Stimulated activated CD8-positive, alpha-beta memory T cell treated with anti-CD3 and anti-CD28 coated beads, Interleukin-4, amount 100 ng/mL, for 48 hours (primary cell): Measurements from ENCODE around the gene PLSCR3.

ENCODE experiments used
- DNase-seq: peaks from one replicate; pipeline ENCODE4 v3.0.0-alpha.2; 2020

PLSCR3 gene

GRCh38 chr17:7405350-7406234, 11.3 kb upstream of the PLSCR3 start:
- no peak for DNase-seq

GRCh38 chr17:7404737-7405349, 10.5 kb upstream of the PLSCR3 start:
- no peak for DNase-seq

DNA sequence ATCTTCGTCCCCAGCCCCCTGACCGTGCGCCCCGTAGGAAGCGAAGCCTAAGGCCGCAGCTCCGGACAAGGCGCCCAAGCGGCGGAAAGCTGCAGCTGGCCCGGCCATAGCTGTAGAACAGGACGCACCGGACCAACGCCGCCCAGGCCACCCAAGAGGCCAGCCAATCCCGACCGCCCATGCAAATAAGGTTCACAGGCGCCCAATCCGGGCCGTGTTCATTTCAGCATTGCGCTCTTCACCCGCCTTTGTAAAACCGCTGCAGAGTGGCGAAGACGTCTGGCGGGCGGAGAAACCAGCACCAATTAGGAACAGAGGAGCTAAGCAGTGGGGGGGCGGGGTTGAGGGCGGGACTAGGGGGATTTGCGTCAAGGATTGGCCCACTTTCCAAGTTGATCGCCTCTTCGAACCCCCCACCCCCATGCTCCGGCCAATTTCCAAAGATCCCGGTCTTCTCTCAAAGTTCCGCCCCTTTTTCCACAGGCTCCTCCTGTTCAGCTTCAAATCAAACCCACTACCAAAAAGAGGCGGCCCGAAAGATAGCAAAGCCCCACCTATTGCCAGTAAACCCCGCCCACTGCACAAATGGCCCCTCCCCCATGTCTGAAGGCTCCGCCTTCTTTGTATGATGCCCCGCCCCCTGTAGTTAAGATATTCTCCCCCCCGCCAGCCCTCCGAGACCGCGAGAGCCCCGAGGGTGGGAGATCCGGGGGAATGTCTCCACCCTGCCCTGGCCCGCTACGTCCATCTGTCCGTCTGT, 9.8 kb upstream of the PLSCR3 start, which contains the start of gene TMEM256:
Gene TMEM256, minus strand, starts transcription at position 121 of the 760 bp plus-strand sequence. Its CDS starts 13 bp downstream, at position 108.
- DNase-seq = peak; percentile 95

GRCh38 chr17:7403727-7403976, 9.3 kb upstream of the PLSCR3 start:
- DNase-seq = no peak

DNA sequence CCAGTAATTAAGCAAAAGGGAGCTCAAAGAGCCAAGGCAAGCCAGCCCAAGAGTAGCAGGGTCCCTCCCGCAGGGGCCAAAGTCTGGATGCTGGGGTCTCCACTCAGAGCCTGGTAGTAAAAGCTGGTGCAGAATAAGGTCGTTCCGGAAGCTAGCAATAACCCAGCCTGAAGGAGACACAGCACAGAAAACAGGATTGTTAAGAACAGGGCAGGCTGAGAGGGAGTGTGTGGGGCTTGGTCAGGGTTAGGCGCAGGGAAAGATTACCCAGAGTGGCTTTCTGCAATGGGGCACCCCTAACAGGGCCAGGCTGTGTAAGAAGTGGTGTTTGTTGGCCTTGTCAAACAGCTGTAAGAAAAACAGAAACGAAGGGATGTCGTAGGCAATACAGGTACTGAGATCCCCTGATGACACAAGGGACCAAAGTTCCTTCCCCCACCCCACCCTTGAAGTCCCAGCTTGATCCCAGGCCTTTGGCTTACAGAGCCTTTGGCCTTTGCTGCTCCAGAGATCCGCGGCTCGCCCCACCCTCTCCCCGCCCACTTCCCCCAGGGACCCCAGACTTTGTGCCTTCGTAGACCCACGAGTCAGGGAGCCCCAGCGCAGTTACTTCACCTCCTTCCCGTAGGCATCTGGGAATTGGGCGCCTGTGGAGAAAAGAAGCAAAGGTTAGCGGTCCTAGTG, 8.9 kb upstream of the PLSCR3 start:
- peak; percentile 57 for DNase-seq

DNA sequence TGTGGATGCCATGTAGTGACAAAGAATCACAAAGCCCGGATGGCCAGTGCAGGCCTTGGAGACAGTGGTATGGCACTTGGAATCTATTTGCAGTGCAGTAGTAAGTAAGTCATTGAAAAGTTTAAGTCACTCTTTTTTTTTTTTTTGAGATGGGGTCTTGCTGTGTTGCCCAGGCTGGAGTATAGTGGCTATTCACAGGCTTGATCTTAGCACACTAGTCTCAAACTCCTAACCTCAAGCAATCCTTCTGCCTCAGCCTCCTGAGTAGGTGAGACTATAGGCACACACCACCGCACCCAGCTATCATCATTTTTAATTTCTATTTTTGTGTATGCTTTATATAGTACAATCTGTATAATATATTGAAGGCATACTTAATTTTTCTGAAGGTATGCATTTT, 4.3 kb upstream of the PLSCR3 start:
- no peak for DNase-seq

GRCh38 chr17:7396147-7396546, 1.8 kb upstream of the PLSCR3 start:
- no peak for DNase-seq

- peak; percentile 56 for DNase-seq
Observed at GRCh38 chr17:7393613-7394451, 493 bp downstream of the PLSCR3 start.

DNA sequence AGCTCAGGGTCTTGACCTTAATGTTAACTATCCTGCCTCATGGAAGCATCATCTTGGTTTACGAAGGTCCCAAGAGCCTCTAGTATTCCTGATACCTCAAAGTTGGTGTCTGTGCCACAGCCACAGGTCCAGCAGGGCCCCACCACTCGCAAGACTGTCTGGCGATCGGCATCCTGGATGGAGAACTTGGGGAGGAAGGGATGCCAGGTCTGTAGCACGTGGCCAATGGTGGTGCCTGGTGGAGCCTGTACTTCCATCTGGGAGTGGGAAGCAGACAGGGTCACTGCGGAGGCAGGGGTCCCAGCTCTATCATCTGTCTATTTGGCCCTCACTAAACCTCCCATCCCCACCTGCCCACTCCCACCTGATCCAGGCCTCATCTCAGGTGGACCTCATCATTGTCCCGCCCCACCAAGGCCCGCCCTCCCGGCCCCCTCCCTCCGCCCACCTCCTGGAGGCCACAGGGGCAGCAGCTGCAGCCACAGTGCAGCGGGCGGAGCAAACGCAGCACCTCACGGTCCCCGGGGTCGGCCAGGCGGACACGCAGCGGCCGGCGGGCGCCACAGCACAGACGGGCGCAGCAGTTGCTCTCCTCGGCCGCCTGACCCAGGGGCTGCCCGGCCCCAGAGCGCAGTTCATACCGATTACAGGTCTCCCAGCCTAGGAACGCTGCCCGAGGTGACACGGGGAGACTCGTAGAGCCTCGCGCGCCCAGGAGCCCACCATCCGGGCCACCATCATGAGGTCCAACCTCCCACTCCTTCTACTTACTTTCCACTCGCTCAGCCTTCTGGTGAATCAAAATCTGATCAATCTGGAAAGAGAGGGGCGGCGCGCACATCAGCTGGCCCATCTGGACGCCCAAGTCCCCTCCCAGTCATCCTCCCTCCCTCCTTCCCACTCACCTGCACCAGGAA, 1.4 kb downstream of the PLSCR3 start:
- no peak for DNase-seq

GRCh38 chr17:7391307-7391706, 3.0 kb downstream of the PLSCR3 start:
- no peak for DNase-seq

- DNase-seq = no peak
Observed at GRCh38 chr17:7389924-7390910, 4.1 kb downstream of the PLSCR3 start.

GRCh38 chr17:7388856-7389255, 5.5 kb downstream of the PLSCR3 start:
- DNase-seq = no peak

DNA sequence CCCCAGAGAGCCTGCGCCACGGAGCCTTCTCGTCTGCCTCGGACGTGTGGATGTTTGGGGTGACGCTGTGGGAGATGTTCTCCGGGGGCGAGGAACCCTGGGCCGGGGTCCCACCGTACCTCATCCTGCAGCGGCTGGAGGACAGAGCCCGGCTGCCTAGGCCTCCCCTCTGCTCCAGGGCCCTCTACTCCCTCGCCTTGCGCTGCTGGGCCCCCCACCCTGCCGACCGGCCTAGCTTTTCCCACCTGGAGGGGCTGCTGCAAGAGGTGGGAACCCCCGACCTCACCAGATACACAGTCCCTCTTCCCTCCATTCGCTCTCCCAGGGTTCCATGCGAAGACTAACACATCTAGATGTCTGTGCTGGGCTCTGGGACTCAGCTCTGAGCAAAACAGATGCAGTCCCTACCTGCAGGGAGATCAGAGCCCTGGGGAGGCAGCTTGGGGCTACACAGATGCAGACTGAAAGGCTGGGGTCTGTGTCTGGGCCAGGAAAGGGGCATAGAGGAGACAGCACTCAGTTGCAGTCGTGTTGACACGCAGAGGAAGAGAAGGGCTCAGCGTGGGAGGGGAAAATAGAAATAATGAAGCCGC, 9.7 kb downstream of the PLSCR3 start:
- DNase-seq = no peak

- peak; percentile 82 for DNase-seq
Observed at GRCh38 chr17:7383742-7384488, 10.4 kb downstream of the PLSCR3 start.

DNA sequence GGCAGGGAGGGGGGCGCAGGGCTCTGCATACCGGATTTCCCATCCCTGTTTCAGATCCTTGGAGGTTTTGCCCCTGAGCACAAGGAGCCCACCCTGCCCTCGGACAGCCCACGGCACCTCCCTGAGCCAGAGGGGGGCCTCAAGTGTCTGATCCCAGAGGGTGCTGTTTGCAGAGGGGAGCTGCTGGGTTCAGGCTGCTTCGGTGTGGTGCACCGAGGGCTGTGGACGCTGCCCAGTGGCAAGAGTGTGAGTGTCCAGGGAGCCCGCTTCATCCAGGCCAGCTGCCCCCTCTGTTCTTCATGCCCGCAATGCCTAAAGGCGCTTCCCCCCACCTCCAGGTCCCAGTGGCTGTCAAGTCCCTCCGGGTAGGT, 11.0 kb downstream of the PLSCR3 start:
- DNase-seq = no peak

- no peak for DNase-seq
Observed at GRCh38 chr17:7382901-7383300, 11.4 kb downstream of the PLSCR3 start.

GRCh38 chr17:7380855-7381683, 13.3 kb downstream of the PLSCR3 start, which contains the start of gene TNK1:
TSS of gene TNK1 (plus strand) at chr17:7381089. CDS start at chr17:7382927, 1,838 bp downstream.
- DNase-seq = no peak

- DNase-seq = no peak
Observed at GRCh38 chr17:7380321-7380720, 14.0 kb downstream of the PLSCR3 start.
